ENCODE measurements around the gene KIT. TPM values are rescaled to one million over a fixed set of nuclear protein-coding genes. Genes with fewer than 3 reads are reported as not detected.

The KIT gene
- polyA plus RNA-seq, 3 donors: 17.4 to 19.2 (median 17.8) TPM

DNA sequence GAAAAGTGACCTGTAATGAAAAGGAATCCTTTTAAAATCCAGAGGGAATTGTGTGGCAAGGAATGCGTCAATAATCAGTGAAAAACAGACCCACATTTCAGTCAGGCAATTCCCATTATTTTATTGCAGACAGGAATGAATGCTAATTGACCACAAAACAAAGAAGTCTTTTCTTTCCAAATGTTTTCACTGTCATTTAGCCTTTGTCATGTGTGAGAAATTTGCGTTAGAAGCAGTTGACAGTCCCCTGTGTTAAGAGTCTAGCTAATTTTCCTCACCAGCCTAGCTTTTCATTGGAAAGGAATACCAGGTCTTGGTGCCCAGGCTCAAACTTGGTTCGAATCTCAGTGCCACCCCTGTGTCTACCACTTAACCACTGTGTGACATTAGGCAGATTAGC, 83.4 kb downstream of the KIT start:
- DNase-seq (ENCODE audit: low read depth in 3 of 3, low spot score in 2 of 3): no peak

DNA sequence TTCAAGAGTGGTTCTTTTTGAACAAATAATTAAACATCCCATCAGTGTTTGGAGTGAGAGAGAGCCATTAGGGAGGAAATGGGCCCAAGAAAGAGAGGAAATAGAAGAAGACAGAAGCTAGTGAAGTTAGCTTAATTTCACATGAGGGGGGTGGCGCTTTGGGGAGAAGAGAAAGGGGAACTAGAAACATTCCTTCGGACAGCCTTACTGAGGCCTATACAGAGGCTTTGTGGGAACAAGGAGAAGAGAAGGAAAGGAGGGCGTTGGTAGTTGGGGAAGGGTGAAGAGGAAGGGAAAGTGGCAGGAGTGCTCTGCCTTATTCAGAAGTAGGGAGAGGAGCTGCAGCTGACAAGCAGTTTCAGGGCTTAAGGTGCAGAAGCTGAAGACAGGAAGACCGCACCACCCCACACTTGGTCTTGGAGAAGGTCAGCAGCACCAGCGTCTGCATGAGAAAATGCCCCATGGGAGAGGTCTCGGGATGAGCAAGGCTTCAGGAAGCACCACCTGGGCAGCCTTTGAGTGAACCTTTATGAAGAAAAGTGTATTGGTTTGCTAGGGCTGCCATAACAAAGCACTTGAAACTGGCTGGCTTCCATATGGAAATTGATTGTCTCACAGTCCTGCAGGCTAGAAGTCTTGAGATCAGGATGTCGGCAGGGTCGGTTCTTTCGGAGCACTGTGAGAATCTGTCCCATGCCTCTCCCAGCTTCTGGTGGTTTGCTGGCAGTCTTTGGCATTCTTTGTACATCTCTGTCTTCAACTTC, 85.1 kb downstream of the KIT start:
- no peak for DNase-seq (ENCODE audit: low read depth in 3 of 3, low spot score in 2 of 3)

DNA sequence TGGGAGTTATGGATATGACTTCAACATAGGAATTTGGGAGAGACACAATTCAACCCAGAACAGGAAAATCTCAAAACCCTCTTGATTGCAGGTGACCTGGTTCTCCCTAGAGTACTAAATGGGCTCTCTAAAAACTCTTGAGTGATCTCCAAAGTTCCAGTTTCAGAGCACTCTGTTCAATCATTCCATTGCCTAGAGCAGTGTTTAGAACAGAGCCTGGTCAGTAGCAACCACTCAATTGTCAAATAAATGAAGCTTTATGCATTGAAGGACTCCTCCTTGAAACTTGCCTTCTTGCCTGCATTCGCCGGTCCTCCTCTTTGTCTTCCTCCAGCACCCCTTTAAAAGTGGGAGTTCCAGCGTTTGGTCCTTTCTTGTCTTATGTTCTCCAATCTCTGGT, 85.8 kb downstream of the KIT start:
- DNase-seq (ENCODE audit: low read depth in 3 of 3, low spot score in 2 of 3): no peak

DNA sequence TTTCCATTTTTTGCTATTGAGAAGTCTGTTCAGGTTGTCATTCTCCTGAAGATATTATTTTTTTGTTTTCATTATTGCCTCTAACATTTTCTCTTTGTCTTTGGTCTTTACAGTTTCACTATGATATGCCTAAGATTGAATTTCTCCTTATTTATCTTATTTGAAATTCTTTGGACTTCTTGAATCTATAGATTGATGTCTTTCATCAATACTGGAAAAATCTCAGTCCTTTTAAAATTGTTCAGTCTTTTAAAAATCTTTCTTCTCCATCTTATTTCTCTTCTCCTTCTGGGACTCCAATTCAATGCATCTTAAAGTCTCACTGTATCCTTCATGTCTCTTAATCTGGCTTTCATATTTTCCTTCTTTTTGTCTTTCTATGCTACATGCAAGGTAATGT, 86.7 kb downstream of the KIT start:
- DNase-seq (ENCODE audit: low read depth in 3 of 3, low spot score in 2 of 3): no peak

DNA sequence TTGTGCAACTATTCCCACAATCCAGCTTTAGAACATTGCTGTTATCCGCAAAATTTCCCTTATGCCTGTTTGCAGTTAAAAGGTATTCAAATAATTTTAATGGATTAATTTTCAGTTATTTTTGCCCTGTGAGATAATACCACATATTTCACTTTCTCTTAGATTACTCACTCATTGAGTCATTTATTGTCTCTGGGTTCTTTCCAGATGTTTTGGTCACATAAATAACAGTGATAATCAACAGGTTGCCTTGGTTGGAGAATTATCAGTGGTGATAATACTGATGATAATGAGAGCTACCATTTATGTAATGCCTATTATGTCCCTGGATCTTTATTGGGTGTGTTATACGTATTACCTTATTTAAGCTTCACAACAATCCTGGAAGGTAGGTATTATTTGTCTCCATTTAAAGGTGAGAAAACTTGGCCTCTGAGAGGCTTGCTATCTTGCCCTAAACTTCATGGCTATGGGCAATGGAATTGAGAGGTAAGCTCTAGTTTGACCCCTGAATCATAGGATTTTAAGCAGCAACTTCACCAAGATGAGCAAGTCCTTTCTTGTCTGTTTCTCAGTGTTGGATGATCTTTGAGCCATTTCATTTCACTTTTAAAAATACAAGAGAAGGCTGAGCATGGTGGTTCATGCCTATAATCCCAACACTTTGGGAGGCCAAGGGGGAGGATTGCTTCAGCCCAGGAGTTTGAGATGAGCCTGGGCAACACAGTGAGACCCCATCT, 87.4 kb downstream of the KIT start:
- DNase-seq (ENCODE audit: low read depth in 3 of 3, low spot score in 2 of 3): no peak

DNA sequence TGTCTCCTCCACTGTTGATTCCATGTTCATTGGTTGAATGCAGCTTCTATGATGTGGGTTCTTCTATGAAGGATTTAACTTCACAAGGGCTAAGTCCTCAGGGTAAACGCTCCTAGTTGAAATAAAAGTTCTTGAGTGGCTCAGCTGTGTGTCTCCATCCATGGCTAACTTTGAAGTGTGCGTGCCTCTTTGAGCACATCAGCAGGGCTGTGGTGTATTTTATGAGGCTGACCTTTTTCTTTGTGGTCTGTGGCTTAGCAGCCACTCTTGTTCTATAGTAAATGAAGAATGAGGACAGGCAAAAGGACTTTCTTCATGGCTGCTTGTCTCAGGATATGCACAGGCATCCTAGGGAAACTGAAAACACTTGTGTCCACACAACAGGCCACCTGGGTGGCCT, 88.5 kb downstream of the KIT start:
- DNase-seq (ENCODE audit: low read depth in 3 of 3, low spot score in 2 of 3): no peak

DNA sequence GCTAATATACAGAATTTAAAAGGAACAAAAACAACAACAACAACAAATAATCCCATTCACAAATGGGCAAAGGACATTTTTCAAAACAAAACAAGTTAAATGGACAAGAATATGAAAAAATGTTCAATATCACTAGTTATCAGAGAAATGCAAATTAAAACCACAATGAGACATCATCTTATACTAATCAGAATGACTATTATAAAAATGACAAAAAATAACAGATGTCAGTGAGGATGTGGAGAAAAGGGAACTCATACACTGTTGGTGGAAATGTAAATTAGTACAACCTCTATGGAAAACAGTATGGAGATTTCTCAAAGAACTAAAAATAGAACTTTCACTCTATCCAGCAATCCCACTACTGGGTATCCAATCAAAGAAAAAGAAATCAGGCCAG, 92.6 kb downstream of the KIT start:
- DNase-seq (ENCODE audit: low read depth in 3 of 3, low spot score in 2 of 3): no peak

DNA sequence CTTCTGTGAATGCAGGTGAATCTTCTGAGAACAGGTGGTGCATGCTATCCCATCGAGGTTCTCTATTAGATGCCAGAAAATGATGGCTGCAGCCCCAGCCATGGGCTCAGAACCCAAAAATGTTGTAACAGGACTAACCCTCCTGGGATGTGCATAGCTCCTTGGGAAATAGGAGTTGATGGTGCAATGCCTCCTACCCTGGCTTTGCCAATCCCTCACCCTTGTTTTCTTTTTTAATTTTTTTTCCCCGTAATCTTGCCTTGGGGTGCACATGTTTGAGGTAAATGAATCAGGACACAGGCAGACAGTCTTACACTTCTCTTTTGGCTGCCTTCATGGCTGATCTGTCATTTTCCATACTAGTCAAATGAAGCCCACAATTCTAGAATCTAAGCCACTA, 96.6 kb downstream of the KIT start:
- no peak for DNase-seq (ENCODE audit: low read depth in 3 of 3, low spot score in 2 of 3)

DNA sequence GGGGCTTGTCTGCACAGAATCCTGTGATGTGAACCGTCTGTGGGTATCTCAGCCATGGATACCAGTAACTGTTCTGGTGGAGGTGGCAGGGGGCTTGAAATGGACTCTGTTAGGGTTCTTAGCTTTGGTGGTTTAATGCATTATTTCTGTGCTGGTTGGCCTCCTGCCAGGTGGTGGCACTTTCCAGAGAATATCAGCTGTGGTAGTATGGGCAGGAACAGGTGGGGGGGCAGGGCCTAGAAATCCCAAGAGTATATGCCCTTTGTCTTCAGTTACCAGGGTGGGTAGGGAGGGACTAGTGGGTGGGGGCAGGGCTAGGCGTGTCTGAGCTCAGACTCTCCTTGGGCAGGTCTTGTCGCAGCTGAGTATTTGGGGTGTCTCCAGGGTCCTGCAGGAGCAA, 106.7 kb downstream of the KIT start:
- DNase-seq (ENCODE audit: low read depth in 3 of 3, low spot score in 2 of 3): no peak

DNA sequence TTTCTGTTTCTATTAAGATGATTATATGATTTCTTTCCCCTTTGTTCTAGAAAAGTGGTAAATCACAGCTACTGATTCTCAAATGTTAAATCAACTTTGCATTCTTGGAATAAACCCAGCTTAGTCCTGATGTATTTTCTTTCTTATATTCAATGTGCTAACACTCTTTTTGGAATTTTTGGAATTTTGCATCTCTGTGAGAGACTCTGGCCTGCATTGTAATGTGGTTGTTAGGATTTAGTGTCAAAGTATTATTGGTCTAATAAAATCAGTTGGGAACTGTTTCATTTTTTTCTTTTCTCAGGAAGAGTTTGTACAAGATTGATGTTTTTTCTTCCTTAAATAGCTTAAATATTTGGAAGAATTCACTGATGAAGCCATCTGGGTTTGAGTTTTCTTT, 109.6 kb downstream of the KIT start:
- no peak for DNase-seq (ENCODE audit: low read depth in 3 of 3, low spot score in 2 of 3)

DNA sequence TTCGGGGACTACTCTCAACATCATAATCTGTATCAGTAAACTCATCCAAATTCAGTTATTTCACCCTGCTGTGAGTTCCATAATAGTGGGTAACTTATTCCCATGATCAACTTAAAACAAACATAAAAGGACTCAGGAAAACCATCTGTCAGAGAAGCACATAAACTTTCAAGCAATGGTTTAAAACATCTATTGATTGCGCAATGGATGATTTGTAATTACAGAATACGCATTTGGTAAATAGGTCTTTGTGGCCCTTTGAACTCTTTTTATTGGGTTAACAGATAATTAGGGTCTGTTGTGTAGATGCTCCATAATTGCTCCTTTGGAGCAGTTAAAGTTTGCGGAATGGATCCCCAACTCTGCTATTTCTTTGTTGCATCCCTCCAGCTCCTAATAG, 115.3 kb downstream of the KIT start:
- no peak for DNase-seq (ENCODE audit: low read depth in 3 of 3, low spot score in 2 of 3)

DNA sequence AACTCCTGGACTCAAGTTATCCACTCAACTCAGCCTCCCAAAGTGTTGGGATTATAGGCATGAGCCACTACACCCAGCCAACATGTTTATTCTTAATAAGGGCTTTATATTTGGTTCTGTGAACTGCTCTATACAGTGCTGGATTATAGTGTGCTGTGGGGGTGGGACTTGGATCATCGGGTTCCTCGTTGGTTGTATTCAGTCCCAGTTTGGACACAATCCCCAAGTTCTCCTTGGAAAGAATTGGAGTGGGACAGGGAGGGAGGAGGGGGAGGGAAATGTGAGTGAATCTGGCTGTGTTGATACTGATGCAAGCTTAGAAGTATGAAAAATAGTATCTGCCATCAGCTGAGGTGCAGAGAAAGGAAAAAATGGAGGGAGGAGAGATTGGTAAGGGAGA, 121.3 kb downstream of the KIT start:
- DNase-seq (ENCODE audit: low read depth in 3 of 3, low spot score in 2 of 3): no peak

DNA sequence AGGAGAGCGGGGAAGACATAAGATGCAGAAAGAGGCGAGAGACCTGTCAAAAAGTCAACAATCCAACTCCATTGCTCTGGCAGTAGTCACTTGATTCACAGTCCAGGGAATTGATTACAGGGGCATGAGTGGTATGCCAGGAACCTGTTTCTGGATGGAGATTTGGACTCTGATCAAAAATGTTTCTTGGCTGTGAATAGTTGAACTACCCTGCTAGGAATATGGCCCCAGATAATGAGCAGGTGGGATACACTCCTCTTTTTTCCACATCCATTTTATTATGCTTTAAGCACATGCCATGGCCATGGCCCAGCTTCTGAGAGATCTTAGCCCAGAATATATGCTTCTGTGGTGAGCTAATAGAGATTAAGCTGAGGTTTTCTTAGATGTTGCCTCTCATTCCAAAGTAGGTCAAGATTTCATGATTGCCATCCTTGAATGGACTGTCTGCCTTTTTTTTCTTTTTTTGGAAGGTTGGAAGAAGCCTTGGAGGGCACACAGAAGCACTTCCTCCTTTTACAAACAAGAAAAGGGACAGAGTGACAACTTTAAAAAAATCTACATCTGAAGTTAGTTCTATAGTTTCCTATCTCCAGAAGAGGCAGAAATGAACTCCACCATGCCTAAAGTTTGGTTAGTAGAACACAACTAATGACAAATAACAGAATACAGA, 121.9 kb downstream of the KIT start:
- no peak for DNase-seq (ENCODE audit: low read depth in 3 of 3, low spot score in 2 of 3)

DNA sequence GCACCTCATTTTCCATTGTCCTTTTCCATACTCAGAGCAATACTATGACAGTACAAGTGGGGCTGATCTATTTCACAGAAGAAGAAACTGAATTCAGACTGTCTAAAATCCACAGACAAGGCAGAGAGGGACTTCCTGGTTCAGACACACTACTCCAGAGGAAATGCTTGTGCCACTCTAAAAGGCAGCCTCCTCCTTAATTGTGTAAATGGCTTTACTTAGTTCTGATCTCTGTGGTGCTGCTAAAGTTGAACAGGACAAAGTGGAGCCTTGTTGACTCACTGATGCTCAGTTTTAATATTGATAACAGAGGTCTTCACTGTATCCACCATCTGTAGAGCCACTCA, 122.4 kb downstream of the KIT start:
- DNase-seq (ENCODE audit: low read depth in 3 of 3, low spot score in 2 of 3): no peak

DNA sequence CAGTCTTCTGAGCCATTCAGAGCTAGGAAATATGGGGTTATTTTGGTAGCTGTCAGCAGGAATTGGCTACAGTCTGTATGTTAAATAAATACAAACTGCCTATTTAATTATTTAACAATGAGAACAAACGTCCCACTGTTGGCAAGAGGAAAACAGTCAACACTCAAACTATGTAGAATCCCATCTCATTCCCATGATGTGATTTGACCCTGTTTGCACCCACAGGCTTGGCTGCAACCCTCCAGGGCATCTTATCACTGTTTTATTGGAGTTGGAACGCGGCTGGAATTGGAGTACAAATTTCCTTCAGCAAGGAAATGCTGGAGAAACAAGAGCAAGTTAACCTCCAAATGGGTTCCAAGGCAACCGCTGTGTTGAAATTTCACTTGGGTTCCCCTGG, 124.0 kb downstream of the KIT start:
- peak; percentile 8 to 27 (median 10) for DNase-seq (ENCODE audit: low read depth in 3 of 3, low spot score in 2 of 3)

DNA sequence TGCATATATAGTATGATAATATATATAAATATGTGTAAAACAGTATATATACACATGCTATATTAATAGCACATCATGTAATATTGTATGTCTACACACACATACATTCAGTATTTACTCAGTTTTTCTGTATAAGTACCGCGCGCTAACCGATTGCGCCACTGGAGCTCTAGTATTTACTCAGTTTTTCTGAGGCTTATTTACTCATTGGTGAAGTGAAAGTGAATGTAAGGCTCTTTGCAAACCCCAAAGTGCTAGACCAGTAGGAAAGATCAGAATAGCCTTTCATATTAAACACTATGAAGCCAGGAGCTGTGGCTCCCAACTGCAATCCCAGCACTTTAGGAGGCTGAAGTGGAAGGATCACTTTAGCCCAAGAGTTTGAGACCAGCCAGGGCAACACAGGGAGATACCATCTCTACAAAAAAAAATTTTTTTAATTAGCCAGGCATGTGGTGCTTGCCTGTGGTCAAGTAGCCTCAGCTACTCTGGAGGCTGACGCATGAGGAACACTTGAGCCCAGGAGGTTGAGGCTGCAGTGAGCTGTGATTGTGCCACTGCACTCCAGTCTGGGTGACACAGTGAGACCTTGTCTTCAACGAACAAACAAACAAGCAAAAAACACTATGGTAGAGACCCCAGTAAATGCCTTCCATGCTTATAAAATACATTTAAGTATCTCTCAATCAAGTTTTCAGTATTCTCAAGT, 125.8 kb downstream of the KIT start:
- DNase-seq (ENCODE audit: low read depth in 3 of 3, low spot score in 2 of 3): no peak

DNA sequence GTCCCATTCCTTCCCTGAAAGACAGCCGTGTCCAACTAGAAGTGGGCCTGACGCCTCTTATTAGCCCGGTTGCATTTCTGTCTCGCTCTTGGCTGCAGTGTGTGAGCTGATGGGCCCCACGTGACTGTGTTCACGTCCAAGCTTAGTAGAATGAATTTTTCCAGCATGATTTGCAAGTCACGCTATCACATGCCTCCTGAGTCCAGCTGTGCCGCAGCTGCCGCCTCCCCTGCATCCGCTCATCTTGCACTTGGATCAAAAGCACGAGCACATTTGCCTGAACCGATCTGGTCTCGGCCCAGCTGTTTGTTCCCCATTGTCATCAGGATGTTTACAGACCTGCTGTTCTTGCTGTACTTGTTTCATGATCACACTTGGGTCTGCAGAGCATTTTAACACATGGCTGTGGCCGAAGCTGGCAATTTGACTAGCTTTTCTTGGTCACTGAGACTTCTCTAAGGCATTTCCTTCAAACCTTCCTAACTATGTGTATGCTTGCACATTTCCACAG, 126.5 kb downstream of the KIT start:
- DNase-seq (ENCODE audit: low read depth in 3 of 3, low spot score in 2 of 3): peak; percentile 62 to 64 (median 63)
